GM19023 (cell line): ENCODE measurements around the gene IBTK.

ENCODE experiments used
- ATAC-seq: cut with Tn5 transposase; IDR thresholded peaks from one replicate; pipeline ENCODE4 v1.9.1; 2021; ENCODE audit warnings: mild to moderate bottlenecking, moderate library complexity; ENCODE audit not compliant: unreplicated experiment

IBTK gene

GRCh38 chr6:82123632-82124031 is 123.9 kb downstream of the IBTK start:
- ATAC-seq = no peak
